Liver (tissue), 9 donors: ENCODE measurements around the gene KRT77. TPM values are rescaled to one million over a fixed set of nuclear protein-coding genes. Genes with fewer than 3 reads are reported as not detected.

Experiments
- DNase-seq: peaks from one replicate; pipeline ENCODE4 v3.0.0-alpha.2; 2017; ENCODE audit warnings: low spot score
- H3K27ac ChIP-seq, 2 donors: one replicate each; pipeline ENCODE4 v1.7.0; 2013; ENCODE audit warnings: inconsistent platforms in 2 of 2, low read length in 2 of 2, control low read depth in 1 of 2, low read depth in 1 of 2, mild to moderate bottlenecking in 1 of 2
- H3K27me3 ChIP-seq, 4 donors: one replicate each; pipeline versions ENCODE4 v1.6.1 to v1.7.0; 2013; ENCODE audit warnings: low read length in 3 of 4, inconsistent platforms in 1 of 4, mild to moderate bottlenecking in 1 of 4, moderate library complexity in 1 of 4; ENCODE audit not compliant: control insufficient read depth in 4 of 4, insufficient read depth in 4 of 4
- H3K36me3 ChIP-seq, 4 donors: one replicate each; pipeline versions ENCODE4 v1.6.1 to v1.7.0; 2013; ENCODE audit warnings: low read length in 3 of 4, mild to moderate bottlenecking in 3 of 4, low read depth in 1 of 4, moderate library complexity in 1 of 4; ENCODE audit not compliant: control insufficient read depth in 4 of 4, insufficient read depth in 3 of 4
- H3K4me1 ChIP-seq, 4 donors: one replicate each; pipeline versions ENCODE4 v1.6.1 to v1.7.0; 2013; ENCODE audit warnings: low read length in 3 of 4, mild to moderate bottlenecking in 3 of 4, moderate library complexity in 1 of 4; ENCODE audit not compliant: control insufficient read depth in 4 of 4, insufficient read depth in 4 of 4
- H3K4me3 ChIP-seq, 3 donors: one replicate each; pipeline versions ENCODE4 v1.6.1 to v1.7.0; 2013; ENCODE audit warnings: low read length in 3 of 3, control low read depth in 1 of 3, low read depth in 1 of 3, mild to moderate bottlenecking in 1 of 3
- H3K9ac ChIP-seq, 2 donors: one replicate each; pipeline ENCODE4 v1.7.0; 2013; ENCODE audit warnings: low read length in 2 of 2, mild to moderate bottlenecking in 2 of 2, moderate library complexity in 2 of 2, control low read depth in 1 of 2, low read depth in 1 of 2
- H3K9me3 ChIP-seq, 4 donors: one replicate each; pipeline versions ENCODE4 v1.6.1 to v1.7.0; 2013; ENCODE audit warnings: low read length in 3 of 4; ENCODE audit not compliant: control insufficient read depth in 4 of 4
- ATF3 ChIP-seq: IDR thresholded peaks from 2 replicates; pipeline ENCODE4 v1.6.1; 2016; ENCODE audit warnings: antibody characterized with exemption
- CTCF ChIP-seq: fragments of 150-350 bp; IDR thresholded peaks from 2 replicates; pipeline ENCODE4 v1.5.1; 2017; ENCODE audit warnings: improper control_type of control experiment, low read depth, low read length; ENCODE audit not compliant: missing input control
- EGR1 ChIP-seq, 2 donors: IDR thresholded peaks; 2 replicates each; pipeline ENCODE4 v1.6.1; 2016 to 2018; ENCODE audit warnings: antibody characterized with exemption in 2 of 2, low read depth in 2 of 2
- FOXA1 ChIP-seq: IDR thresholded peaks from 2 replicates; pipeline ENCODE4 v1.6.1; 2016; ENCODE audit warnings: antibody characterized with exemption
- FOXA2 ChIP-seq: IDR thresholded peaks from 2 replicates; pipeline ENCODE4 v1.6.1; 2016; ENCODE audit warnings: antibody characterized with exemption
- HNF4A ChIP-seq, 2 donors: conservative IDR thresholded peaks; 2 replicates each; pipeline ENCODE4 v1.6.1; 2016; ENCODE audit warnings: antibody characterized with exemption in 2 of 2, mild to moderate bottlenecking in 2 of 2
- HNF4G ChIP-seq: IDR thresholded peaks from 2 replicates; pipeline ENCODE4 v1.6.1; 2016; ENCODE audit warnings: antibody characterized with exemption
- JUND ChIP-seq, 2 donors: IDR thresholded peaks; 2 replicates each; pipeline ENCODE4 v1.6.1; 2016; ENCODE audit warnings: antibody characterized with exemption in 2 of 2
- MAX ChIP-seq: IDR thresholded peaks from 2 replicates; pipeline ENCODE4 v1.6.1; 2016; ENCODE audit warnings: antibody characterized with exemption
- NR2F2 ChIP-seq: IDR thresholded peaks from 2 replicates; pipeline ENCODE4 v1.6.1; 2016; ENCODE audit warnings: antibody characterized with exemption
- RAD21 ChIP-seq, 2 donors: IDR thresholded peaks; 2 replicates each; pipeline ENCODE4 v1.6.1; 2016; ENCODE audit warnings: antibody characterized with exemption in 2 of 2, mild to moderate bottlenecking in 2 of 2
- RXRA ChIP-seq, 2 donors: IDR thresholded peaks; 2 replicates each; pipeline ENCODE4 v1.6.1; 2017 to 2018; ENCODE audit warnings: antibody characterized with exemption in 2 of 2, mild to moderate bottlenecking in 1 of 2
- SP1 ChIP-seq: IDR thresholded peaks from 2 replicates; pipeline ENCODE4 v1.6.1; 2018; ENCODE audit warnings: antibody characterized with exemption, mild to moderate bottlenecking
- TAF1 ChIP-seq: conservative IDR thresholded peaks from 2 replicates; pipeline ENCODE4 v1.6.1; 2016; ENCODE audit warnings: antibody characterized with exemption, mild to moderate bottlenecking
- YY1 ChIP-seq: IDR thresholded peaks from 2 replicates; pipeline ENCODE4 v1.6.1; 2016; ENCODE audit warnings: antibody characterized with exemption, mild to moderate bottlenecking
- ZBTB33 ChIP-seq: IDR thresholded peaks from 2 replicates; pipeline ENCODE4 v1.6.1; 2016; ENCODE audit warnings: antibody characterized with exemption
- WGBS: extraction: QIAGEN DNeasy Blood & Tissue Kit; methylation state at CpG from one replicate; pipeline ENCODE4 v1.1.7; 2013; 5-methylcytosine and 5-hydroxymethylcytosine counted together
- polyA plus RNA-seq, 2 donors: library from polyadenylated mRNA; stranded (reverse) in 1 of 2; unstranded in 1 of 2; fragments of 200-250 nt in 1 of 2; fragments of >200 nt in 1 of 2; fragmentation: Nextera tagmentation in 1 of 2; extraction: Ambion mirVana in 1 of 2; gene quantifications; one replicate each; pipeline versions ENCODE4 v1.2.1 to v1.2.3, GENCODE V29; 2013 to 2015
- total RNA-seq, 2 donors: library from RNA; depleted of rRNA; stranded (reverse); fragments of >200 nt; gene quantifications; one replicate each; pipeline ENCODE4 v1.2.3, GENCODE V29; 2014
- donor health status: healthy.
- donor health status: healthy.
- donor health status: healthy.
- donor health status: healthy.
- donor health status: healthy.

KRT77 gene
- total and polyA plus RNA-seq, 4 donors: not detected

GRCh38 chr12:52694151-52694550, 9.2 kb downstream of the KRT77 start:
- Histone ChIP-seq H3K4me3 (no peak overlapping the region), H3K9me3 (no peaks in the 10 kb centered on the region), H3K9ac (no peak overlapping the region), H3K27ac (no peak overlapping the region), H3K27me3 (peaks cover 0 to 7% (median 2%) of the 10 kb centered on the region in 4 donors), H3K4me1 (peaks cover 0 to 5% (median 4%) of the 10 kb centered on the region in 4 donors), H3K36me3 (no peaks in the 10 kb centered on the region)
- TF ChIP-seq NR2F2: no peak
- TF ChIP-seq CTCF: no peak
- DNase-seq: no peak
- 84% methylated on average over 6 of the region's 6 CpGs for WGBS

- no peak for DNase-seq
- TF ChIP-seq FOXA1 (no peak), NR2F2 (no peak), RXRA (IDR thresholded peaks at IDR 0.05) (no peak), ATF3 (no peak), JUND (IDR thresholded peaks at IDR 0.05) (no peak), MAX (no peak), EGR1 (IDR thresholded peaks at IDR 0.05; ENCODE audit: low read depth in 2 of 2) (no peak), RAD21 (IDR thresholded peaks at IDR 0.05) (no peak), ZBTB33 (no peak), YY1 (no peak), TAF1 (no peak), SP1 (no peak), HNF4G (no peak)
- H3K4me3 ChIP-seq: no peak overlapping the region
- H3K27me3 ChIP-seq: peaks cover 0 to 8% (median 5%) of the 10 kb centered on the region in 4 donors
- no peaks in the 10 kb centered on the region for H3K36me3 ChIP-seq
- H3K27ac ChIP-seq: no peak overlapping the region
- no peaks in the 10 kb centered on the region for H3K9me3 ChIP-seq
- no peak overlapping the region for H3K9ac ChIP-seq
- H3K4me1 ChIP-seq: peaks cover 0 to 5% (median 4%) of the 10 kb centered on the region in 4 donors
- WGBS: 53% methylated on average over 5 of the region's 5 CpGs
Observed at GRCh38 chr12:52693261-52693660, 10.1 kb downstream of the KRT77 start.

- H3K4me3 ChIP-seq: no peak overlapping the region
- H3K9me3 ChIP-seq: no peaks in the 10 kb centered on the region
- no peak overlapping the region for H3K9ac ChIP-seq
- no peak overlapping the region for H3K27ac ChIP-seq
- TF ChIP-seq TAF1: no peak
- no peak for TF ChIP-seq CTCF
- TF ChIP-seq JUND (IDR thresholded peaks at IDR 0.05): no peak
- no peak for TF ChIP-seq NR2F2
- TF ChIP-seq SP1: no peak
- no peak for TF ChIP-seq EGR1 (IDR thresholded peaks at IDR 0.05; ENCODE audit: low read depth in 2 of 2)
- no peak for TF ChIP-seq FOXA2
- no peak for TF ChIP-seq YY1
- TF ChIP-seq MAX: no peak
- TF ChIP-seq HNF4A (conservative IDR thresholded peaks at IDR 0.05): no peak
- peaks cover 0 to 10% (median 6%) of the 10 kb centered on the region in 4 donors for H3K27me3 ChIP-seq
- DNase-seq: no peak
- no peaks in the 10 kb centered on the region for H3K36me3 ChIP-seq
- peaks cover 0 to 5% (median 4%) of the 10 kb centered on the region in 4 donors for H3K4me1 ChIP-seq
- WGBS: 61% methylated on average over 8 of the region's 8 CpGs
Observed at GRCh38 chr12:52692254-52692653, 11.1 kb downstream of the KRT77 start.
